Measurements from ENCODE around the gene PFKFB3.

Gene PFKFB3

GRCh38 chr10:6199131-6199733, 3.5 kb upstream of the PFKFB3 start:
- H2AK5ac ChIP-seq (ENCODE audit: low read length) = no peak overlapping the region
- H3K56ac ChIP-seq (ENCODE audit: low read length) = no peak overlapping the region
- no peaks in the 10 kb centered on the region for H3K36me3 ChIP-seq (ENCODE audit: control insufficient read depth, insufficient read depth, low read length)
- DNase-seq = no peak
- H3K23ac ChIP-seq (ENCODE audit: low read length) = no peak overlapping the region
- no peak overlapping the region for H3K4me3 ChIP-seq (ENCODE audit: low read length)
- WGBS (ENCODE audit: extremely low coverage, insufficient coverage, low lambda C conversion rate) = no CpG with 5 or more reads among the region's 6 CpGs
- H3K9ac ChIP-seq (ENCODE audit: low read length) = no peak overlapping the region
- H4K5ac ChIP-seq (ENCODE audit: low read length) = no peak overlapping the region
- peaks cover 1% of the 10 kb centered on the region for H3K79me1 ChIP-seq (ENCODE audit: low read length)
- no peak overlapping the region for H3K18ac ChIP-seq (ENCODE audit: low read length)
- no peak overlapping the region for H3K4me2 ChIP-seq (ENCODE audit: low read length)
- peaks cover 1% of the 10 kb centered on the region for H3K79me2 ChIP-seq (ENCODE audit: control insufficient read depth, insufficient read depth, low read length)
- no peak overlapping the region for H2BK15ac ChIP-seq (replicated peaks; ENCODE audit: low read depth)
- no peak overlapping the region for H4K8ac ChIP-seq (ENCODE audit: low read depth, low read length)
- no peak overlapping the region for H2BK120ac ChIP-seq (ENCODE audit: low read depth, low read length)
- no peak overlapping the region for H3K4ac ChIP-seq (ENCODE audit: low read depth, low read length)
- peaks cover 15% of the 10 kb centered on the region for H3K27me3 ChIP-seq (ENCODE audit: insufficient read depth, low read length, poor library complexity)
- no peaks in the 10 kb centered on the region for H3K4me1 ChIP-seq (ENCODE audit: control insufficient read depth, low read depth, low read length)
- H2BK5ac ChIP-seq (ENCODE audit: low read length) = no peak overlapping the region
- no peak overlapping the region for H3K27ac ChIP-seq (ENCODE audit: low read depth, low read length)

GRCh38 chr10:6200440-6200733, 2.3 kb upstream of the PFKFB3 start:
- Histone ChIP-seq H2BK15ac (replicated peaks; ENCODE audit: low read depth) (no peak overlapping the region), H2BK120ac (ENCODE audit: low read depth, low read length) (no peak overlapping the region), H3K9ac (ENCODE audit: low read length) (no peak overlapping the region), H2AK5ac (ENCODE audit: low read length) (no peak overlapping the region), H3K4me1 (ENCODE audit: control insufficient read depth, low read depth, low read length) (peaks cover 6% of the 10 kb centered on the region), H3K79me2 (ENCODE audit: control insufficient read depth, insufficient read depth, low read length) (peaks cover 10% of the 10 kb centered on the region), H3K27me3 (ENCODE audit: insufficient read depth, low read length, poor library complexity) (peaks cover 15% of the 10 kb centered on the region), H3K18ac (ENCODE audit: low read length) (no peak overlapping the region), H3K4me2 (ENCODE audit: low read length) (no peak overlapping the region), H3K23ac (ENCODE audit: low read length) (no peak overlapping the region), H3K79me1 (ENCODE audit: low read length) (peaks cover 10% of the 10 kb centered on the region), H3K36me3 (ENCODE audit: control insufficient read depth, insufficient read depth, low read length) (peaks cover 2% of the 10 kb centered on the region), H3K56ac (ENCODE audit: low read length) (no peak overlapping the region), H3K4me3 (ENCODE audit: low read length) (no peak overlapping the region), H3K27ac (ENCODE audit: low read depth, low read length) (no peak overlapping the region), H3K4ac (ENCODE audit: low read depth, low read length) (no peak overlapping the region), H4K5ac (ENCODE audit: low read length) (no peak overlapping the region), H2BK5ac (ENCODE audit: low read length) (no peak overlapping the region), H4K8ac (ENCODE audit: low read depth, low read length) (no peak overlapping the region)
- WGBS (ENCODE audit: extremely low coverage, insufficient coverage, low lambda C conversion rate) = no CpG with 5 or more reads among the region's 6 CpGs
- no peak for DNase-seq

GRCh38 chr10:6200734-6201515, 1.8 kb upstream of the PFKFB3 start:
- peak overlapping the region; percentile 34 for H3K9ac ChIP-seq (ENCODE audit: low read length)
- H4K5ac ChIP-seq (ENCODE audit: low read length) = no peak overlapping the region
- peaks cover 15% of the 10 kb centered on the region for H3K27me3 ChIP-seq (ENCODE audit: insufficient read depth, low read length, poor library complexity)
- H3K4me2 ChIP-seq (ENCODE audit: low read length) = peak overlapping the region; percentile 66
- H3K56ac ChIP-seq (ENCODE audit: low read length) = no peak overlapping the region
- H2BK15ac ChIP-seq (replicated peaks; ENCODE audit: low read depth) = no peak overlapping the region
- no peak overlapping the region for H3K18ac ChIP-seq (ENCODE audit: low read length)
- no peak overlapping the region for H4K8ac ChIP-seq (ENCODE audit: low read depth, low read length)
- no peak overlapping the region for H2BK120ac ChIP-seq (ENCODE audit: low read depth, low read length)
- no peak overlapping the region for H3K27ac ChIP-seq (ENCODE audit: low read depth, low read length)
- WGBS (ENCODE audit: extremely low coverage, insufficient coverage, low lambda C conversion rate) = no CpG with 5 or more reads among the region's 59 CpGs
- H3K79me2 ChIP-seq (ENCODE audit: control insufficient read depth, insufficient read depth, low read length) = peaks cover 10% of the 10 kb centered on the region
- no peak overlapping the region for H2BK5ac ChIP-seq (ENCODE audit: low read length)
- peaks cover 10% of the 10 kb centered on the region for H3K79me1 ChIP-seq (ENCODE audit: low read length)
- DNase-seq = peak; percentile 32
- no peak overlapping the region for H3K4ac ChIP-seq (ENCODE audit: low read depth, low read length)
- no peak overlapping the region for H2AK5ac ChIP-seq (ENCODE audit: low read length)
- peaks cover 2% of the 10 kb centered on the region for H3K36me3 ChIP-seq (ENCODE audit: control insufficient read depth, insufficient read depth, low read length)
- H3K4me1 ChIP-seq (ENCODE audit: control insufficient read depth, low read depth, low read length) = peaks cover 6% of the 10 kb centered on the region
- H3K4me3 ChIP-seq (ENCODE audit: low read length) = no peak overlapping the region
- H3K23ac ChIP-seq (ENCODE audit: low read length) = no peak overlapping the region

GRCh38 chr10:6201516-6201975, 1.2 kb upstream of the PFKFB3 start:
- H3K4ac ChIP-seq (ENCODE audit: low read depth, low read length) = no peak overlapping the region
- H3K36me3 ChIP-seq (ENCODE audit: control insufficient read depth, insufficient read depth, low read length) = peaks cover 2% of the 10 kb centered on the region
- no peak overlapping the region for H3K27ac ChIP-seq (ENCODE audit: low read depth, low read length)
- H2BK5ac ChIP-seq (ENCODE audit: low read length) = no peak overlapping the region
- peak overlapping the region; percentile 1 for H3K4me2 ChIP-seq (ENCODE audit: low read length)
- no peak overlapping the region for H4K5ac ChIP-seq (ENCODE audit: low read length)
- H3K4me3 ChIP-seq (ENCODE audit: low read length) = no peak overlapping the region
- no peak overlapping the region for H2AK5ac ChIP-seq (ENCODE audit: low read length)
- no peak overlapping the region for H2BK120ac ChIP-seq (ENCODE audit: low read depth, low read length)
- peak overlapping the region; percentile 75 for H3K56ac ChIP-seq (ENCODE audit: low read length)
- H4K8ac ChIP-seq (ENCODE audit: low read depth, low read length) = no peak overlapping the region
- H2BK15ac ChIP-seq (replicated peaks; ENCODE audit: low read depth) = no peak overlapping the region
- peak; percentile 51 for DNase-seq
- peaks cover 6% of the 10 kb centered on the region for H3K4me1 ChIP-seq (ENCODE audit: control insufficient read depth, low read depth, low read length)
- no CpG with 5 or more reads among the region's 50 CpGs for WGBS (ENCODE audit: extremely low coverage, insufficient coverage, low lambda C conversion rate)
- H3K23ac ChIP-seq (ENCODE audit: low read length) = no peak overlapping the region
- no peak overlapping the region for H3K18ac ChIP-seq (ENCODE audit: low read length)
- H3K79me1 ChIP-seq (ENCODE audit: low read length) = peaks cover 10% of the 10 kb centered on the region
- H3K27me3 ChIP-seq (ENCODE audit: insufficient read depth, low read length, poor library complexity) = peaks cover 15% of the 10 kb centered on the region
- H3K9ac ChIP-seq (ENCODE audit: low read length) = peak overlapping the region; percentile 24
- H3K79me2 ChIP-seq (ENCODE audit: control insufficient read depth, insufficient read depth, low read length) = peaks cover 10% of the 10 kb centered on the region

- peak overlapping the region; percentile 73 for H3K4me2 ChIP-seq (ENCODE audit: low read length)
Observed at GRCh38 chr10:6202098-6202683, 541 bp upstream of the PFKFB3 start.

More at GRCh38 chr10:6202098-6202683, 541 bp upstream of the PFKFB3 start:
- Histone ChIP-seq H3K4me1 (ENCODE audit: control insufficient read depth, low read depth, low read length) (peaks cover 6% of the 10 kb centered on the region), H3K79me2 (ENCODE audit: control insufficient read depth, insufficient read depth, low read length) (peaks cover 10% of the 10 kb centered on the region), H3K36me3 (ENCODE audit: control insufficient read depth, insufficient read depth, low read length) (peaks cover 2% of the 10 kb centered on the region), H3K9ac (ENCODE audit: low read length) (peak overlapping the region; percentile 26), H3K18ac (ENCODE audit: low read length) (no peak overlapping the region), H2BK15ac (replicated peaks; ENCODE audit: low read depth) (no peak overlapping the region), H3K56ac (ENCODE audit: low read length) (peak overlapping the region; percentile 61), H2BK120ac (ENCODE audit: low read depth, low read length) (no peak overlapping the region), H4K5ac (ENCODE audit: low read length) (no peak overlapping the region), H3K79me1 (ENCODE audit: low read length) (peaks cover 10% of the 10 kb centered on the region), H2BK5ac (ENCODE audit: low read length) (no peak overlapping the region), H3K27me3 (ENCODE audit: insufficient read depth, low read length, poor library complexity) (peaks cover 15% of the 10 kb centered on the region), H4K8ac (ENCODE audit: low read depth, low read length) (no peak overlapping the region), H3K4ac (ENCODE audit: low read depth, low read length) (no peak overlapping the region), H2AK5ac (ENCODE audit: low read length) (no peak overlapping the region), H3K27ac (ENCODE audit: low read depth, low read length) (no peak overlapping the region), H3K4me3 (ENCODE audit: low read length) (no peak overlapping the region), H3K23ac (ENCODE audit: low read length) (no peak overlapping the region)
- DNase-seq = no peak
- WGBS (ENCODE audit: extremely low coverage, insufficient coverage, low lambda C conversion rate) = no CpG with 5 or more reads among the region's 29 CpGs

All from mesendoderm (in vitro differentiated cells).